HL-60/S4 treated with retinoic acid at 250 ng/mL for 4 days and 3 days (cell line): ENCODE results near the gene TTLL1.

Source experiments
- in situ Hi-C: fragments of 300-500 bp; cut with MboI; formaldehyde crosslinking; loops from 2 replicates; pipeline ENCODE4 v1.7.0; 2022; ENCODE audit warnings: low sequenced_read_pairs

Gene TTLL1

DNA sequence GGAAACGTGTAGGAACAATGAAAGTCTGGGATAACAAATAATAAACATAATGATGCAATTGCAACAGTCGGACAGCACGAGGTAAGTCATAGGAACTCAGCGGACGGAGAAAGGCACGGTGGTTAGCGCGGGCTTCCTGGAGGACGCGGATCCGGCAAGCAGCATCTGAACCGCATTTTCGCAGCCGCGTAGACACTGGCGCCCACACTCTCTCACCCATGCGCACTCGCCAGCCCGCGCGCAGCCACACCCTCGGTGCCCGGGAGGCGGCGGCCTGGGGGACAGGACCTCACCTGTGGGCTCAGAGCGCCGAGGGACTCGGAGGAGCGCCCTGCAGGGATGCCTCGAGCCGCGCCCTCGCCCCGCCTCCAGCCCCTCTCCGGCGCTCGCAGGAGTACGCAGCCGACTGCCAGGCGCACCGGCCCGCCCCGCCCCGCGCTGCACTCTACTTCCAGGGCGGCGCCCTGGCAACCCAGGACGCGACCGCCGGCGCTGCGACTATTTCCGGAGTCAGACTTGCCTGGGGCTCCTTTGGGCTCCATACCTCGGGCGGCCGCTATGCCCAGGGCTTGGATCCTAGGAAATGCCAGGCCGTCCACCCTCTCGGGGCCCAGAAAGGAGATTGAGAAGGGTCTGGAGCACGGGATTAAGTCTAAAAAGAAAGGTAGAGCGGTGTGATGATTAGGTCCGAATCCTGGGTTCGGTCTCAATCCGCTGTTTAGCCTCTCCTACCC is at the start of gene TTLL1:
TSS of gene TTLL1 (minus strand) at position 408 of the 734 bp plus-strand sequence. CDS start 13,805 bp downstream, outside the sequence.
- in situ Hi-C loops = no loop called here

GRCh38 chr22:43136801-43137200 is 47.6 kb upstream of the TTLL1 start:
- in situ Hi-C loops = no loop called here

DNA sequence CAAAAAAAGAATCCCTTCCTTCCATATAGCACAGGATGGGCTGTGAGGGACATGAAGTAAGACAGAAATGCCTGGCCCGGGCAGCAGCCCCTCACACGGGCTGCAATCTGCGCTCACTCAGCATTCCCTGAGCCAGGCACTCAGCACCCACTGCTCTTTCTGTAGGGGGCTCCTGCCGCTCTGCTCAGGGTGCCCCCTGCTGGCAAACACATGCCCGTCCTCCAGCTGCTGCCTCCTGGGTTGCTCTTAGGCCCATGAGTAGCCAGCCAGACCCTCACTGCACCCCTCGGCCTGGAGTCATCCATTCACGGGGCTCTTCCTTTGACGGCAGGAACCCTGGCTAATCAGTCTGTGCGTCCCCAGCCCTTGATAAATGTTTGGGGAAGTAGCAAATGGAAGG is 47.1 kb upstream of the TTLL1 start:
- in situ Hi-C loops = no loop called here

DNA sequence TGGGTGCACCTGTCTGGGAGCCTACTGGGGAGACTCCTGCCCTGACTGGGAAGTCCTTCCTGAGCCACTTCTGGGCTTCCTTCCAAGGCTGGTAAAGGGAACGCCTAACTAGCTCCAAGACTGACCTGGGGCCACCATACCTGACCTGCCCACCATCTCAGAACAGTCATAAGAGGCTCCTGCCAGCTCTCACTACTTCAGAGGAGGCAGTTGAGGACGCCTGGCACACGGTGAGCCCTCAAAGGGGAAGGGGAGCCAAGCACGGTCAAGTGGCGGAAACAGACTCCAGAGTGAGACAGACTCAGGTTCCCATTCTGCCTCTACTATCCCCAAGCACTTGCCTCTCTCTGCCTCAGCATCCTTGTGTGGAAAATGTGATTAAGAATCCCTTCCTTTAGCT is 46.4 kb upstream of the TTLL1 start:
- in situ Hi-C loops = no loop called here

DNA sequence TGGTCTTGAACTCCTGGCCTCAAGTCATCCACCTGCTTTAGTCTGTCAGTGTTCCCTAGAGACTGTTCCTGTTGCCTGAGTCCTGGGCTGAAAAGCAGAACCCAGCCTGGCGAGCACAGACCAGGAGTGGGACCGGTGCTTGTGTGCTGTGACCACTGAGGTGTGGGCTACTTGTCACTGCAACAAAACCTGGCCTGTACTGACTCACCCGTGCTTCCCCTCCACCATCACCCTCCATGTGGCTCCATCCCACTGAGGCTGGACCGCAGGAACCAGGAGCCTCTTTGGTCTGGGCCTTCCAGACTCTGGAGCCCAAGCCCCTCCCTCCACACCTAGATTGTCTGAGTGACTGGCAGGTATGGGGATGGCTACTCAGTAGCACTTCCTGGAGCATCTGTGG is 45.4 kb upstream of the TTLL1 start:
- in situ Hi-C loops = no loop called here

DNA sequence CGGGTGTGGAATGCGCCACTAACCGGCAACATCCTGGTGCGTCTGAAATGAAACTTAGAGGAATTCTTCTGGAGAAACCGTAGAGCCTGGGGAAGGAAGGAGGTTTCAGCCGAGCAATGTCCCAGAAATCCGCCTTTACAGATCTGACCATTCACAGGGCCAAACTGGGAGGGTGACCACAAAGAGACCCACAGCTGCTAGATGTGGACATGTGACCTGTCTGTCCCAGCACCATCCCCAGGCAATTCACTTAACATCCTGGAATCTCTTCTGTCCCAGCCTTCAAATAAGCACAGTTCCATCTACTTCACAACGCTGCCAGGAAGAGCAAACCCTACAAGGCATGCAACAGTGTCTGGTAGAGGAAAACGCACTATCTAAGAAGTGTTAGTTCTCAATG is 44.2 kb upstream of the TTLL1 start:
- in situ Hi-C loops = no loop called here

- in situ Hi-C loops = no loop called here
Observed at GRCh38 chr22:43131773-43132501, 42.7 kb upstream of the TTLL1 start.

GRCh38 chr22:43129426-43130425 is 40.5 kb upstream of the TTLL1 start:
- in situ Hi-C loops = no loop called here

DNA sequence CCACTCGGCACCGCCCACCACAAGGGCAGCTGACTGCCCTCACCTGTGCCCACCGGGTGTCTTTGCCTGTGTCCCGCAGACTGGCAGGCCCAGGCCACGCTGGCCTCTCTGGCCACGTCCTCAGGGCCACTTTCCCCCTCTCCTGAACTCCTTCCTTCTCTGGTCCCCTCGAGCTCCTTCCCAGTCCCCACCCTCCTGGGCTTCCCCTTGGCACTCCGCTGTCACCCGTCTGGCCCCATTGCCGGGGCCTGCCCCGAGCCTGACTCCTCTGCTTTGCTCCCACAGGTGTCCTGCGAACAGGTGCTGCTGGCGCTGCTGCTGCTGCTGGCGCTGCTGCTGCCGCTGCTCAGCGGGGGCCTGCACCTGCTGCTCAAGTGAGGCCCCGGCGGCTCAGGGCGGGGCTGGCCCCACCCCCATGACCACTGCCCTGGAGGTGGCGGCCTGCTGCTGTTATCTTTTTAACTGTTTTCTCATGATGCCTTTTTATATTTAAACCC is 39.8 kb upstream of the TTLL1 start:
- in situ Hi-C loops = no loop called here

DNA sequence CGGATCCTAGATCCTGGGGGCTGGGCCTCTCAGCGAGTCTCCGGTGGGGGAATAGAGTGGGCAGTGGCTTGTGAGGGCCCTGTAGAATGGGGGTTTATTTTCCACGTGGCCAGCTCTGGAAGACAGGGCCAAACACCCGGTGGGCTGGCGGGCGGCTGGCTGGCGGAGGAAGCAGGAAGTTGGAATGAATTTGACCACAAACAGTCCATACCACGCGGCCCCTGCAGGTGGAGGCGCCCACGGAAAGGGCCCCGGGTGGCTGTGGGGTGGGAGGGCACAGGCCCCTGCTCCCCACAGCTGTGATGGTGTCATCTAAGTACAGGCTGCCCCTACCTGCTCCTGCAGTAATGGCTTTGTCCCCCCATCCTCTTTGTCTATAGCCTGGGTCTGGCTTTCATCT is 38.9 kb upstream of the TTLL1 start:
- in situ Hi-C loops = no loop called here

DNA sequence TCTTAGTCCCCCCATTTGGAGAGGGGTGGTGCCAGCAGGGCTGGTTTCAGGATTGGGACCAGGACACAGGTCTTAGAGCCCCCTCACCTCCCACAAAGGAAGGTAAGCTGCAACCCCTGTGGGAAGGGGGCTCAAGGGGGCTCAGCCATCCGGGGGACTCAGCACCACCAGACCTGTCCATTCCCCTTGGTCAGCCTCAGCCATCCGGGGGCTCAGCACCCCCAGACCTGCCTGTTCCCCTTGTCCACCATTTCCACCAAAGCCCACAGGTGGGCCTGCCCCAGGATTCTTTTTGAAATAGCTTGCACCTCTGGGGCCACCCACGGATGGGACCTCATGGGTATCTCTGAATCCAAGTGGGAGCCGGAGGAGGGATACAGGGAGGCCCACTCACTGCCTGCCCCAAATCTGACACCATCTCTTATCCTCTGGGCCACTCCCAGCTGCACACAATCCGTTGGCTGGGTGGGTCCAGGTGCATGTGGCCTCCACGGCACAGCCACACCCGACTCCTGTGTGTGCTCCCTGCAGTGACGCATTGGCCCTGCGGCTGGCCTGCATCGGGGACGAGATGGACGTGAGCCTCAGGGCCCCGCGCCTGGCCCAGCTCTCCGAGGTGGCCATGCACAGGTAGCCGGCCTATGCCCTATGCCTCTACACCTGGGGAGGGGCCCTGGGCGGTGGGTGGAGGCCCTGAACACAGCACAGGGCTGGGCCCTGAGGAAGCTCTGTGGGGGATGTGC is 38.1 kb upstream of the TTLL1 start:
- in situ Hi-C loops = no loop called here

DNA sequence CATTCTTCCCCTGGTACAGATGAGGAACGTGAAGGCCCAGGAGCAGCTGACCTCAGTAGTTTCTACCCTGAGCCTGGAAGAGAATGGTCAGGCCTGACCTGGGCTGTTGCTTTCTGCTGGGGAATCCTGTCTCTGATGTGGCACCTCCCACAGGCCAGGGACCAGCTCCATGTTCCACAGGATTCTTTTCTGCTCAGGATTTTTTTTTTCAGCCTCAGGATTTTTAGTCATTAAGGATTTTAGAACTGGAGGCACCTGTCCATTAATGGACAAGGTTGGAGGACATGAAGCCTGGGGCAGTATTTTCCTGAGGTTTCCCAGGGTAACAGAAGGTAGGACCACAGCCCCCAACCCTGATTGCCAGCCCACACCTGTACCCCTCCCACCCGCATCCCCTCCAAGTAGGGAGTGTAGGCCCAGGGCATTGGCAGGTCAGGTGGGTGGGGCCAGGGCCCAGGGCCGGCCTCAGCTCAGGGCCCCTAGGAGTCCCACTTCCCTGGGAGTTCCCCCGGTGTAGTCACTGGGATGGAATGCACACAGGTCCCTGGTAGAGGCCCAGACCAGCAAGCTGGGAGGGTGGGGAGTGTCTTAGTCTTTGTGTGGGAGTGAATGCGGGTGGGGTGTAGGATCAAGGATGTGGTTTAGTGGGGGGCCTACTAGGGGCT is 37.4 kb upstream of the TTLL1 start:
- in situ Hi-C loops = no loop called here

GRCh38 chr22:43118953-43119458 is 29.8 kb upstream of the TTLL1 start:
- in situ Hi-C loops = no loop called here

DNA sequence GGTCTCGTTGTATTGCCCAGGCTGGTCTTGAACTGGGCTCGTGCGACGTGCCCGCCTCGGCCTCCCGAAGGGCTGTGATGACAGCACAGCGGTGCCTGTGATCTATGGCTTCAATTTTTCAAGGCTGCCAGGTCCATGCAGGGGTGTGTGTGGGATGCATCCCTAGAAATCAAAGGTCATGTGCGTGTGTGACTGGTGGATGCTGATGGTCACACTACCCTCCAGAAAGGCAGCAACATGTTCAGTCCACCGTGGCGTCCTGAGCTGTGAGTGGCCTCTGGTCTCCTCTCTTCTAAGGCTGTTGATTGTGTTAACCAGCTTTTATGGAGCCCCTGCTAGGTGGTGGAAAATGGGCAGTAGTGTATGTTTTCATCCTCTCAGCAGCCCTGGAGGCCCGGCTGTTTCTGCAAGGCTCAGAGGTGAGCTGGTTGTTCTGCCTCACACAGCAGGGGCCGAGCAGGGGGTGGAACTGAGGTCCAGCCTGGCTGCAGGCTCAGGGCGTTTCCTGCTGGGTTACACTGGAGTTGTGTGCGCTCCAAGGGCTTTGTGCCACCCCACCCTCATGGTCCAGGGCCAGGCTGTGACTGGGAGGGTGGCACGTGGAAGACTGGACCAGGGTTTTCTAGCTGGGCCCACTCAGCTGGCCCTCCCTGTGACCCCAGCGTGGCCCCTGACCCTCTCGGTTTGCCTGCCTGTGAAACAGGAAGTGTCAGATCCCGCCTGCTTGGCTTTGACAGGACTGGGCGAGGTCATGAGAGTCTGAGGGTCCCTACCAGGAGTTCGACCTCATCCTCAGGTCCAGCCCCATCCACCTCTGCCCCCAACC is 29.0 kb upstream of the TTLL1 start:
- in situ Hi-C loops = no loop called here

DNA sequence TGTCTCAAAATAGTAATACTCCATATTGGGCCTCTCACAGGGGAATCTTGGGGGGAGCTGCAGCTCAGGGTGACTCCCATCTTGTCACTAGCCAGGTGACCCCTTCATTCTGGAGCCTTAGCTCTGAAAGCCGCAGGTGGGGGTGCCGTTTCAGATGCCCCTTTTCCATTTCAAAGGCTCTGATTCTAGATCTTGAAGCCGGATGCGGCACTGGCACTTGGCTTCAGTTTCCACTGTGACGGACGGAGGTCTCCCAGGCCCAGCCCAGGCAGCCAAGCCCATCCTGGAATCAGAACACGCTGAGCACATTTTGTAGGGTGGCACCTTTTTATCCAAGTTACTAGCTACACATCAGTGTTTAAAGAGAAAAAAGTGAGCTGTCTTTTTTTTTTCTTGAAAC is 27.7 kb upstream of the TTLL1 start:
- in situ Hi-C loops = no loop called here

- in situ Hi-C loops = no loop called here
Observed at GRCh38 chr22:43114958-43115357, 25.8 kb upstream of the TTLL1 start.

DNA sequence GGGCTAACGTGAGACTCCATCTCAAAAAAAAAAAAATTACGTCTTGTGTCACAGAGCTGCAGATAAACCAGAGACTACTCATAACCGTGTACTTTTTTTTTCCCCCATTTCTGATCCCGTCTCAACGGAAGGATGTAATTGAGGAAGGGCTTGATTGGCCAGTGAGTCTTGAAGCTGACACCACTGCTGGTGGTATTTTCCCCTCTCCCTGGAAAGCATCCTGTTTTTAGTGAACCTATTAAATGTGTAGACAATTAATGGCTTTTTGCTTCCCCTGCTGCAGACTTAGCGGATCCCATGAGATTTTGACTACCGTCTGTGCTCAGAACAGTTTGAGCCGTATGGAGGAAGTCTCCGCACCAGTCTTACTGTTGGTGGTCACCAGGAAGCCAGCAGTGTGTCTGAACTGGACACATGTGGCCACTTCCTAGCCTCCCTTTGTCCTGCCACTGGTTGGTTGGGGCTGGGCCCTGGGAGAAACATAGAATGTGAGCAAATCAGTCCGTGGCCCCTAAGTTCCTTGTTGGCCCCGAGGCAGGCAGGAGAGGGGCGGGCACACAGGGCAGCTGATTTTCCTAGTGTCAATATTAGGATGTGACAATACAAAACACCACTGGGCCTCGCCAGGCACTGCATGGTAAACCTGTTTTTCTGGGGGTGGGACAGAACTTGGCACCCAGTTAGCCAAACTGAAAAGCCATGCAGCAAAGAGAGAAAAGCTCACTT is 24.5 kb upstream of the TTLL1 start:
- in situ Hi-C loops = no loop called here
